Measurements from ENCODE around the gene OR2M4. TPM values are rescaled to one million over a fixed set of nuclear protein-coding genes. Genes with fewer than 3 reads are reported as not detected.
"Not testable (repeated sequence)": the region's sequence is repeated elsewhere in the genome, so short reads cannot be mapped to it uniquely, and the experiment has no call there.

Gene OR2M4
- polyA plus RNA-seq (2013, experiment 1 of 2; ENCODE audit: insufficient read length) = not detected
- not detected for polyA plus RNA-seq (2013, experiment 2 of 2; ENCODE audit: insufficient read length)

GRCh38 chr1:248231117-248231516 is at the start of gene OR2M4:
Gene OR2M4, plus strand, starts transcription at chr1:248231417. Its CDS starts 7,512 bp downstream, at chr1:248238929.
- no peak for DNase-seq

GRCh38 chr1:248183996-248184395 is 47.2 kb upstream of the OR2M4 start:
- no peak for DNase-seq

- no peak for DNase-seq
These were observed 43.9 kb upstream of the OR2M4 start for GRCh38 chr1:248187363-248187762.

GRCh38 chr1:248189026-248189425 is 42.2 kb upstream of the OR2M4 start:
- no peak for DNase-seq

- DNase-seq = no peak
These were observed 37.1 kb upstream of the OR2M4 start for GRCh38 chr1:248194117-248194516.

GRCh38 chr1:248196965-248197364 is 34.3 kb upstream of the OR2M4 start, which contains the start of gene OR2M3:
Gene OR2M3, plus strand, starts transcription at chr1:248197265. Its CDS starts 5,803 bp downstream, at chr1:248203068.
- no peak for DNase-seq

GRCh38 chr1:248215880-248216279 is 15.3 kb upstream of the OR2M4 start:
- DNase-seq = no peak

GRCh38 chr1:248225537-248225936 is 5.7 kb upstream of the OR2M4 start:
- DNase-seq = no peak

GRCh38 chr1:248229360-248229908 is 1.8 kb upstream of the OR2M4 start:
- no peak for DNase-seq

- DNase-seq = no peak
These were observed 8.3 kb downstream of the OR2M4 start for GRCh38 chr1:248239478-248239877.

GRCh38 chr1:248243204-248243603 is 12.0 kb downstream of the OR2M4 start:
- DNase-seq = peak; percentile 5

- not testable (repeated sequence) for DNase-seq
These were observed 28.1 kb downstream of the OR2M4 start for GRCh38 chr1:248259309-248259708.

GRCh38 chr1:248268178-248268577 is 37.0 kb downstream of the OR2M4 start:
- no peak for DNase-seq

- DNase-seq = not testable (repeated sequence)
These were observed 42.0 kb downstream of the OR2M4 start for GRCh38 chr1:248273225-248273624.

- DNase-seq = no peak
These were observed 46.7 kb downstream of the OR2M4 start, which contains the start of gene OR2T33 for GRCh38 chr1:248277876-248278275. Gene OR2T33, minus strand, starts transcription at chr1:248277976. Its CDS starts 4,162 bp downstream, at chr1:248273814.

GRCh38 chr1:248288391-248288790 is 57.2 kb downstream of the OR2M4 start:
- DNase-seq = no peak

All from fibroblast of skin of scalp (primary cell).